ENCODE results near the gene RAPGEF5. TPM values are rescaled to one million over a fixed set of nuclear protein-coding genes. Genes with fewer than 3 reads are reported as not detected.

The RAPGEF5 gene
- total RNA-seq, 3 donors from 2014 or later = 18.7 to 78.0 (median 41.9) TPM

- no peak overlapping the region for H3K4me3 ChIP-seq
- no peaks in the 10 kb centered on the region for H3K9me3 ChIP-seq
- no peaks in the 10 kb centered on the region for H3K4me1 ChIP-seq
- DNase-seq (ENCODE audit: low spot score in 2 of 2) = no peak
- intact Hi-C loops (cut with DNase I; ENCODE audit: low total_unique reads) = no loop called here
- no peaks in the 10 kb centered on the region for H3K27me3 ChIP-seq
- no peaks in the 10 kb centered on the region for H3K36me3 ChIP-seq
- TF ChIP-seq POLR2A (IDR thresholded peaks at IDR 0.05) (no peak), POLR2AphosphoS5 (IDR thresholded peaks at IDR 0.05) (no peak)
- TF ChIP-seq, protein P1, sequence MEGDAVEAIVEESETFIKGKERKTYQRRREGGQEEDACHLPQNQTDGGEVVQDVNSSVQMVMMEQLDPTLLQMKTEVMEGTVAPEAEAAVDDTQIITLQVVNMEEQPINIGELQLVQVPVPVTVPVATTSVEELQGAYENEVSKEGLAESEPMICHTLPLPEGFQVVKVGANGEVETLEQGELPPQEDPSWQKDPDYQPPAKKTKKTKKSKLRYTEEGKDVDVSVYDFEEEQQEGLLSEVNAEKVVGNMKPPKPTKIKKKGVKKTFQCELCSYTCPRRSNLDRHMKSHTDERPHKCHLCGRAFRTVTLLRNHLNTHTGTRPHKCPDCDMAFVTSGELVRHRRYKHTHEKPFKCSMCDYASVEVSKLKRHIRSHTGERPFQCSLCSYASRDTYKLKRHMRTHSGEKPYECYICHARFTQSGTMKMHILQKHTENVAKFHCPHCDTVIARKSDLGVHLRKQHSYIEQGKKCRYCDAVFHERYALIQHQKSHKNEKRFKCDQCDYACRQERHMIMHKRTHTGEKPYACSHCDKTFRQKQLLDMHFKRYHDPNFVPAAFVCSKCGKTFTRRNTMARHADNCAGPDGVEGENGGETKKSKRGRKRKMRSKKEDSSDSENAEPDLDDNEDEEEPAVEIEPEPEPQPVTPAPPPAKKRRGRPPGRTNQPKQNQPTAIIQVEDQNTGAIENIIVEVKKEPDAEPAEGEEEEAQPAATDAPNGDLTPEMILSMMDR (IDR thresholded peaks at IDR 0.05) = no peak
- no peak overlapping the region for H3K27ac ChIP-seq
These were observed 197.6 kb downstream of the RAPGEF5 start for GRCh38 chr7:22159341-22159740.

- no peak for DNase-seq (ENCODE audit: low spot score in 2 of 2)
- Histone ChIP-seq H3K4me1 (no peaks in the 10 kb centered on the region), H3K27me3 (no peaks in the 10 kb centered on the region), H3K4me3 (no peak overlapping the region), H3K36me3 (no peaks in the 10 kb centered on the region), H3K9me3 (no peaks in the 10 kb centered on the region), H3K27ac (no peak overlapping the region)
- no peak for TF ChIP-seq POLR2A (IDR thresholded peaks at IDR 0.05)
- TF ChIP-seq, protein P1 (IDR thresholded peaks at IDR 0.05) = no peak
- TF ChIP-seq POLR2AphosphoS5 (IDR thresholded peaks at IDR 0.05) = no peak
- intact Hi-C loops (cut with DNase I; ENCODE audit: low total_unique reads) = no loop called here
These were observed 199.4 kb downstream of the RAPGEF5 start for GRCh38 chr7:22157552-22157951.

- Histone ChIP-seq H3K9me3 (no peaks in the 10 kb centered on the region), H3K27ac (no peak overlapping the region), H3K4me3 (no peak overlapping the region), H3K27me3 (no peaks in the 10 kb centered on the region), H3K4me1 (no peaks in the 10 kb centered on the region), H3K36me3 (no peaks in the 10 kb centered on the region)
- no peak for DNase-seq (ENCODE audit: low spot score in 2 of 2)
- intact Hi-C loops (cut with DNase I; ENCODE audit: low total_unique reads) = no loop called here
- TF ChIP-seq POLR2A (IDR thresholded peaks at IDR 0.05) (no peak), POLR2AphosphoS5 (IDR thresholded peaks at IDR 0.05) (no peak)
- TF ChIP-seq, protein P1 (IDR thresholded peaks at IDR 0.05) = no peak
These were observed 200.7 kb downstream of the RAPGEF5 start for GRCh38 chr7:22156205-22156604.

- Histone ChIP-seq H3K4me3 (no peak overlapping the region), H3K9me3 (no peaks in the 10 kb centered on the region), H3K27ac (no peak overlapping the region), H3K27me3 (no peaks in the 10 kb centered on the region), H3K4me1 (no peaks in the 10 kb centered on the region), H3K36me3 (no peaks in the 10 kb centered on the region)
- intact Hi-C loops (cut with DNase I; ENCODE audit: low total_unique reads) = no loop called here
- DNase-seq (ENCODE audit: low spot score in 2 of 2) = no peak
- TF ChIP-seq, protein P1 (IDR thresholded peaks at IDR 0.05) = no peak
- TF ChIP-seq POLR2A (IDR thresholded peaks at IDR 0.05) (no peak), POLR2AphosphoS5 (IDR thresholded peaks at IDR 0.05) (no peak)
These were observed 202.8 kb downstream of the RAPGEF5 start for GRCh38 chr7:22154143-22154529.

DNA sequence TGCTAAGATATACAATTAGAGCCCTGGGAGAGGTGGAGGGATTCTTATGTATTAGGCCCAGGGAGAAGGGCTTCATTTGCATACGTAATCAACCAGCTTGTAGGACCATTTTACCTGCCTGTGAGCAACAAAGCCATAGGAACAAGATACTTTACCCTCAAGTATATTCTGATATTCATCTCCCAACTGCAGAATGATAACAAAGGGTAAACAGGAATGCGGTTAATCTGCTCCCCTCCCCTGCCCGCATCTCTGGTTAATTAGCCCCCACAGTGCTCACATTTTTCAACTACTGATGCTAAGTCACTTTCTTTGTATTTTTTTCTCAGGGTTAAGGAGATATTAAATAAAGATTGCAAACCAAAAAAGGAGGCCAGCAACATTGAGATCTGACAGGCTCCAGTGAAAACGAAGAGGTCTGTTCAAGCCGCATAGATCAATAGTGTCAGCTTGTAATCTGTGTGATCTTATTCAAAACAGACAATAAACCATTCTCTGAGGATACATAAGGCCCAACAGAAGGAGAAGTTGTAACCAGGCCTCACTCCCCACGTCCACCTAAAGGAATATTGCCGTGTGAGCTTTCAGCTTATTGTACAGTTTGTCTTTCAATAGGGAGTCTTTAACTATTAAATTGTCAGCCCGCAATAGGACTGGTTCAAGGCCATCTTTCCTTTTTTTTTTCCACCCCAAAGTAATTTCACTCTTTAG is 203.4 kb downstream of the RAPGEF5 start:
- Histone ChIP-seq H3K4me3 (no peak overlapping the region), H3K36me3 (no peaks in the 10 kb centered on the region), H3K27ac (no peak overlapping the region), H3K9me3 (no peaks in the 10 kb centered on the region), H3K27me3 (no peaks in the 10 kb centered on the region), H3K4me1 (no peaks in the 10 kb centered on the region)
- DNase-seq (ENCODE audit: low spot score in 2 of 2) = no peak
- TF ChIP-seq POLR2AphosphoS5 (IDR thresholded peaks at IDR 0.05) = no peak
- TF ChIP-seq, protein P1 (IDR thresholded peaks at IDR 0.05) = no peak
- no peak for TF ChIP-seq POLR2A (IDR thresholded peaks at IDR 0.05)
- intact Hi-C loops (cut with DNase I; ENCODE audit: low total_unique reads) = no loop called here
